Hepatocyte (in vitro differentiated cells): ENCODE measurements around the gene HLA-E. TPM values are rescaled to one million over a fixed set of nuclear protein-coding genes. Genes with fewer than 3 reads are reported as not detected.

Source experiments
- DNase-seq: peaks from one replicate; pipeline ENCODE4 v3.0.0-alpha.2; 2016; ENCODE audit warnings: low spot score
- H2AFZ ChIP-seq: fragments of 200-600 bp; sonication (generic); 2 replicates; pipeline ENCODE4 v1.6.0; 2016; ENCODE audit warnings: antibody characterized with exemption, mild to moderate bottlenecking
- H3K27ac ChIP-seq: fragments of 200-600 bp; sonication (generic); 2 replicates; pipeline ENCODE4 v1.5.1; 2016; ENCODE audit warnings: mild to moderate bottlenecking
- H3K27me3 ChIP-seq: fragments of 200-600 bp; sonication (generic); 2 replicates; pipeline ENCODE4 v1.6.1; 2016
- H3K36me3 ChIP-seq: fragments of 200-600 bp; sonication (generic); replicated peaks from 2 replicates; pipeline ENCODE4 v1.5.1; 2016; ENCODE audit warnings: low read depth; ENCODE audit not compliant: insufficient read depth
- H3K4me1 ChIP-seq: fragments of 200-600 bp; sonication (generic); 2 replicates; pipeline ENCODE4 v1.5.1; 2016; ENCODE audit warnings: mild to moderate bottlenecking, moderate library complexity; ENCODE audit not compliant: insufficient read depth
- H3K4me2 ChIP-seq: fragments of 200-600 bp; sonication (generic); 2 replicates; pipeline ENCODE4 v1.6.0; 2016
- H3K4me3 ChIP-seq: fragments of 200-600 bp; sonication (generic); 2 replicates; pipeline ENCODE4 v1.5.1; 2016; ENCODE audit warnings: mild to moderate bottlenecking
- H3K79me2 ChIP-seq: fragments of 200-600 bp; sonication (generic); 2 replicates; pipeline ENCODE4 v1.6.0; 2017; ENCODE audit warnings: mild to moderate bottlenecking
- H3K9me2 ChIP-seq: fragments of 200-600 bp; sonication (generic); replicated peaks from 2 replicates; pipeline ENCODE4 v1.6.0; 2017; ENCODE audit warnings: mild to moderate bottlenecking; ENCODE audit not compliant: insufficient read depth
- H3K9me3 ChIP-seq: fragments of 200-600 bp; sonication (generic); 2 replicates; pipeline ENCODE4 v1.5.1; 2016; ENCODE audit warnings: low read depth, mild to moderate bottlenecking
- H4K20me1 ChIP-seq: fragments of 200-600 bp; sonication (generic); 2 replicates; pipeline ENCODE4 v1.6.0; 2016; ENCODE audit warnings: mild to moderate bottlenecking; ENCODE audit not compliant: insufficient read depth, poor library complexity, severe bottlenecking
- CTCF ChIP-seq: fragments of 200-600 bp; sonication (generic); IDR thresholded peaks from 2 replicates; pipeline ENCODE4 v1.5.1; 2016; ENCODE audit warnings: antibody characterized with exemption, mild to moderate bottlenecking; ENCODE audit not compliant: poor library complexity
- EZH2 ChIP-seq: fragments of 200-600 bp; sonication (generic); IDR thresholded peaks from 2 replicates; pipeline ENCODE4 v1.6.1; 2016; ENCODE audit warnings: antibody characterized with exemption, mild to moderate bottlenecking, borderline replicate concordance
- EZH2phosphoT487 ChIP-seq: fragments of 200-600 bp; sonication (generic); IDR thresholded peaks from one replicate; pipeline ENCODE4 v1.6.1; 2018; ENCODE audit warnings: antibody characterized with exemption, mild to moderate bottlenecking, low read depth, moderate library complexity; ENCODE audit not compliant: unreplicated experiment, severe bottlenecking
- WGBS: methylation state at CpG from one replicate; pipeline ENCODE4 v1.1.6; 2016; ENCODE audit warnings: low lambda C conversion rate; ENCODE audit errors: missing lambda C conversion rate; 5-methylcytosine and 5-hydroxymethylcytosine counted together
- polyA plus RNA-seq: library from polyadenylated mRNA; unstranded; fragments of >200 nt; fragmentation: Nextera tagmentation; extraction: Ambion mirVana; gene quantifications from 2 replicates; pipeline ENCODE4 v1.2.1, GENCODE V29; 2016
- total RNA-seq: library from RNA; depleted of rRNA; stranded (reverse); fragments of >200 nt; gene quantifications from 2 replicates; pipeline ENCODE4 v1.2.3, GENCODE V29; 2014

The HLA-E gene
- total and polyA plus RNA-seq, 2 experiments from 2014 or later = 141 to 158 TPM

GRCh38 chr6:30459145-30459544 lies 30.2 kb upstream of the HLA-E start:
- Histone ChIP-seq H2AFZ (no peak overlapping the region), H3K27me3 (peaks cover 83% of the 10 kb centered on the region), H4K20me1 (no peaks in the 10 kb centered on the region), H3K9me3 (no peaks in the 10 kb centered on the region), H3K4me3 (no peak overlapping the region), H3K79me2 (no peaks in the 10 kb centered on the region), H3K36me3 (no peaks in the 10 kb centered on the region), H3K4me2 (no peak overlapping the region), H3K4me1 (no peaks in the 10 kb centered on the region), H3K27ac (no peak overlapping the region), H3K9me2 (no peaks in the 10 kb centered on the region)
- 58% methylated on average over 1 of the region's 1 CpG for WGBS
- no peak for DNase-seq
- no peak for TF ChIP-seq CTCF
- no peak for TF ChIP-seq EZH2phosphoT487
- no peak for TF ChIP-seq EZH2

- H3K27me3 ChIP-seq = peaks cover 88% of the 10 kb centered on the region
- DNase-seq = no peak
- no peaks in the 10 kb centered on the region for H3K9me3 ChIP-seq
- no peaks in the 10 kb centered on the region for H3K79me2 ChIP-seq
- H3K27ac ChIP-seq = no peak overlapping the region
- H3K4me1 ChIP-seq = no peaks in the 10 kb centered on the region
- no peak overlapping the region for H3K4me2 ChIP-seq
- WGBS = 89% methylated on average over 5 of the region's 5 CpGs
- TF ChIP-seq EZH2phosphoT487 (no peak), CTCF (no peak), EZH2 (no peak)
- no peak overlapping the region for H2AFZ ChIP-seq
- no peaks in the 10 kb centered on the region for H4K20me1 ChIP-seq
- no peak overlapping the region for H3K4me3 ChIP-seq
- no peaks in the 10 kb centered on the region for H3K36me3 ChIP-seq
- no peaks in the 10 kb centered on the region for H3K9me2 ChIP-seq
Measured at GRCh38 chr6:30461055-30461454, 28.3 kb upstream of the HLA-E start.

GRCh38 chr6:30462482-30462881 lies 26.8 kb upstream of the HLA-E start:
- Histone ChIP-seq H3K27me3 (peaks cover 88% of the 10 kb centered on the region), H3K4me1 (no peaks in the 10 kb centered on the region), H3K27ac (no peak overlapping the region), H2AFZ (no peak overlapping the region), H4K20me1 (no peaks in the 10 kb centered on the region), H3K79me2 (no peaks in the 10 kb centered on the region), H3K4me3 (no peak overlapping the region), H3K4me2 (no peak overlapping the region), H3K9me2 (no peaks in the 10 kb centered on the region), H3K36me3 (no peaks in the 10 kb centered on the region), H3K9me3 (no peaks in the 10 kb centered on the region)
- WGBS = 70% methylated on average over 7 of the region's 7 CpGs
- no peak for TF ChIP-seq CTCF
- no peak for TF ChIP-seq EZH2phosphoT487
- TF ChIP-seq EZH2 = no peak
- no peak for DNase-seq

GRCh38 chr6:30463242-30463641 lies 26.1 kb upstream of the HLA-E start:
- no peak overlapping the region for H2AFZ ChIP-seq
- H3K36me3 ChIP-seq = no peaks in the 10 kb centered on the region
- H3K79me2 ChIP-seq = no peaks in the 10 kb centered on the region
- H3K27me3 ChIP-seq = peaks cover 85% of the 10 kb centered on the region
- H3K4me3 ChIP-seq = no peak overlapping the region
- H3K4me1 ChIP-seq = no peaks in the 10 kb centered on the region
- H4K20me1 ChIP-seq = no peaks in the 10 kb centered on the region
- no peak overlapping the region for H3K27ac ChIP-seq
- DNase-seq = no peak
- no peaks in the 10 kb centered on the region for H3K9me3 ChIP-seq
- no peaks in the 10 kb centered on the region for H3K9me2 ChIP-seq
- 84% methylated on average over 9 of the region's 9 CpGs for WGBS
- no peak overlapping the region for H3K4me2 ChIP-seq
- TF ChIP-seq EZH2phosphoT487 (no peak), EZH2 (no peak), CTCF (no peak)
